Sigmoid colon (tissue), 4 donors: ENCODE measurements around the gene PRKCQ.

Source experiments
- POLR2A ChIP-seq, 2 donors: fragments of 450-650 bp; IDR thresholded peaks; one replicate each; pipeline ENCODE4 v1.6.1; 2016; ENCODE audit warnings: antibody characterized with exemption in 2 of 2, mild to moderate bottlenecking in 2 of 2, moderate library complexity in 2 of 2
- POLR2AphosphoS5 ChIP-seq, 4 donors: sonication (generic); formaldehyde crosslinking; IDR thresholded peaks; one replicate each; pipeline ENCODE4 v1.6.1; 2017; ENCODE audit warnings: antibody characterized with exemption in 4 of 4
- TF ChIP-seq, protein P1 (sequence below), 4 experiments: fragments of 450-650 bp in 3 of 4; fragments of 200-600 bp in 1 of 4; IDR thresholded peaks; one replicate each; pipeline ENCODE4 v1.5.1; 2016 to 2019; ENCODE audit warnings: antibody characterized with exemption in 4 of 4, mild to moderate bottlenecking in 3 of 4, moderate library complexity in 2 of 4

GRCh38 chr10:6469661-6470060 lies 110.4 kb downstream of the PRKCQ start:
- TF ChIP-seq, protein P1, sequence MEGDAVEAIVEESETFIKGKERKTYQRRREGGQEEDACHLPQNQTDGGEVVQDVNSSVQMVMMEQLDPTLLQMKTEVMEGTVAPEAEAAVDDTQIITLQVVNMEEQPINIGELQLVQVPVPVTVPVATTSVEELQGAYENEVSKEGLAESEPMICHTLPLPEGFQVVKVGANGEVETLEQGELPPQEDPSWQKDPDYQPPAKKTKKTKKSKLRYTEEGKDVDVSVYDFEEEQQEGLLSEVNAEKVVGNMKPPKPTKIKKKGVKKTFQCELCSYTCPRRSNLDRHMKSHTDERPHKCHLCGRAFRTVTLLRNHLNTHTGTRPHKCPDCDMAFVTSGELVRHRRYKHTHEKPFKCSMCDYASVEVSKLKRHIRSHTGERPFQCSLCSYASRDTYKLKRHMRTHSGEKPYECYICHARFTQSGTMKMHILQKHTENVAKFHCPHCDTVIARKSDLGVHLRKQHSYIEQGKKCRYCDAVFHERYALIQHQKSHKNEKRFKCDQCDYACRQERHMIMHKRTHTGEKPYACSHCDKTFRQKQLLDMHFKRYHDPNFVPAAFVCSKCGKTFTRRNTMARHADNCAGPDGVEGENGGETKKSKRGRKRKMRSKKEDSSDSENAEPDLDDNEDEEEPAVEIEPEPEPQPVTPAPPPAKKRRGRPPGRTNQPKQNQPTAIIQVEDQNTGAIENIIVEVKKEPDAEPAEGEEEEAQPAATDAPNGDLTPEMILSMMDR (IDR thresholded peaks at IDR 0.05), result no peak
- TF ChIP-seq POLR2AphosphoS5 (IDR thresholded peaks at IDR 0.05), result no peak
- TF ChIP-seq POLR2A (IDR thresholded peaks at IDR 0.05), result no peak
